ENCODE results near the gene NLN. TPM values are rescaled to one million over a fixed set of nuclear protein-coding genes. Genes with fewer than 3 reads are reported as not detected.
"Not testable (repeated sequence)": the region's sequence is repeated elsewhere in the genome, so short reads cannot be mapped to it uniquely, and the experiment has no call there.

NLN gene
- 10 to 100 TPM in 1 of 5 experiments, 1 to 10 TPM in 4; 3.5 to 11.9 (median 4.1) TPM for total RNA-seq
- 1 to 10 TPM; 2.5 to 3.4 TPM for polyA plus RNA-seq
- 3.6 reads per million, percentile 19 among the genes with 10 or more reads in this experiment for total RNA-seq

DNA sequence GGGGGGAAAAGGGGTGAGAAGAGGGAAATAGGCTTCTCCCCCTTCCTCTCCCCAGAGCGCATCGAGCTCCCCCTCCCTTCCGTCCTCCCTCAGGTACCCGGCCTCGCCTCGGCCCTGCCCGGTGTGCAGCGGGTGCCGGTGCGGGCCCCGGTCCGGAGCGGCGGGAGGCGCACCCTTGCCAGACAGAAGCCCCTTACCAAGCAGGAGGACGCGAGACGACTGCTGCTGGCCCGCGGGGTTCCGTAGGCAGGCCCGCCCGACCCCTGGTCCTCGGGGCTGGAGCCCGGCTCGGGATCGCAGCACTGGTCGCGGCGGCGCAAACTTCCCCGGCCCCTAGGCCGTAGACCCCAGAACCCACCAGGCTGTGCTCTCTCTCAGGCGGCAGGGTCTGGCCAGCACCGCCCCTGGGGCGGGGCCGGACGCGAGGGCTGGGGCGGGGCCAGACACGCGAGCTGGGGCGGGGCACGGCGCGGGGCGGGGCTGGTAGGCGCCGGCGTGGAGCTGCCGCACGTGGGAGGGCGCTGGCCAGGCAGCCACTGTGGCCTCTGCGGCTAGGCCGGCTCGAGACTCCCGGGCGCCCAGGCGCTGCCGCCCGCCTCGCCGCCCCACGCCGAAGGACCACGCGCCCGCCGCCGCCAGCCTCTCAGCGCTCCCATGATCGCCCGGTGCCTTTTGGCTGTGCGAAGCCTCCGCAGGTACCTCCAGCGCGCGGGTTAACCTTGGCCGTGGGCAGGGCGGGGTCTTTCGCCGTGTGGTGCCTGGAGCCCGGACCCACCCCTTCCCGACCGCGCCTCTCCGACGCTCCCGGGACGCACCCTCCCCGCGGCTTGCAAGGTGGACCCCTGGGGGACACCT is at the start of gene NLN, which contains the start of gene SGTB:
Gene NLN (plus strand): TSS at position 486 of the 855 bp plus-strand sequence. CDS start 169 bp downstream, at position 655.
Gene SGTB (minus strand): TSS at position 390 of the 855 bp plus-strand sequence. CDS start 1,302 bp downstream, outside the sequence.
- intact Hi-C loops (cut with micrococcal nuclease): loop anchor here (1.0 to 10.0 kb wide), 16 partner anchors 39 to 1483 kb away; partner anchors contain the start of genes ADAMTS6 (in 2 of the 2), CENPK (in 2 of the 2), PPWD1 (in 2 of the 2) and SREK1 (in 2 of the 2)

GRCh38 chr5:65672796-65673195 is 49.2 kb upstream of the NLN start:
- no peak overlapping the region for H3K4me3 ChIP-seq (ENCODE audit: low read length)
- peaks cover 11 to 62% (median 26%) of the 10 kb centered on the region in 5 donors for H3K36me3 Mint-ChIP-seq
- H3K27ac Mint-ChIP-seq: peak overlapping the region in 4 of 9 donors; percentile 8 to 67 (median 25)
- intact Hi-C loops (cut with micrococcal nuclease): no loop called here
- no peaks in the 10 kb centered on the region for H3K27me3 Mint-ChIP-seq
- no peaks in the 10 kb centered on the region for H3K27me3 ChIP-seq (ENCODE audit: control insufficient read depth in 2 of 2, insufficient read depth in 2 of 2, low read length in 2 of 2)
- H3K4me3 Mint-ChIP-seq: no peak overlapping the region
- no peaks in the 10 kb centered on the region for H3K4me1 ChIP-seq (ENCODE audit: control insufficient read depth in 2 of 2, insufficient read depth in 2 of 2, low read length in 2 of 2)
- ChIA-PET CTCF (no interaction called here), POLR2A (no interaction called here)
- peaks cover 7 to 29% (median 24%) of the 10 kb centered on the region in 7 donors for H3K4me1 Mint-ChIP-seq
- DNase-seq (no peak), ATAC-seq (no peak)
- no peaks in the 10 kb centered on the region for H3K9me3 ChIP-seq (ENCODE audit: control insufficient read depth in 2 of 3, low read length in 3 of 3)
- H3K9me3 Mint-ChIP-seq: no peaks in the 10 kb centered on the region
- peaks cover 22 to 68% (median 27%) of the 10 kb centered on the region in 3 experiments for H3K36me3 ChIP-seq (ENCODE audit: control insufficient read depth in 2 of 3, insufficient read depth in 3 of 3, low read length in 3 of 3)
- H3K27ac ChIP-seq (ENCODE audit: low read depth, low read length): no peak overlapping the region

More for the DNA sequence above, at the start of gene NLN, which contains the start of gene SGTB:
- ChIA-PET CTCF (interaction anchor here (0.9 kb wide), 1 partner anchor 355 kb away, joined by 3 read pairs; no protein-coding TSS in a partner anchor), POLR2A (interaction anchor here (0.6 to 4.2 kb wide), 15 partner anchors 9 to 422 kb away, joined by 3 to 40 read pairs (median 6); partner anchors contain the start of genes CENPK, ERBIN, PPWD1 and SHLD3)
- H3K27ac Mint-ChIP-seq: peak within 1 kb of the TSS; percentile 74 to 91 (median 86)
- H3K4me1 Mint-ChIP-seq: peaks cover 9 to 36% (median 15%) of the 10 kb centered on the region in 7 donors
- ATAC-seq: peak; percentile 97
- Histone ChIP-seq H3K27ac (ENCODE audit: low read depth, low read length) (peak within 1 kb of the TSS; percentile 97), H3K9me3 (ENCODE audit: control insufficient read depth in 2 of 3, low read length in 3 of 3) (no peaks in the 10 kb centered on the region), H3K4me1 (ENCODE audit: control insufficient read depth in 2 of 2, insufficient read depth in 2 of 2, low read length in 2 of 2) (peaks cover 22 to 33% of the 10 kb centered on the region in 2 donors), H3K27me3 (ENCODE audit: control insufficient read depth in 2 of 2, insufficient read depth in 2 of 2, low read length in 2 of 2) (no peaks in the 10 kb centered on the region), H3K36me3 (ENCODE audit: control insufficient read depth in 2 of 3, insufficient read depth in 3 of 3, low read length in 3 of 3) (peaks cover 0 to 16% (median under 1%) of the 10 kb centered on the region in 3 experiments), H3K4me3 (ENCODE audit: low read length) (peak within 1 kb of the TSS; percentile 75)
- H3K27me3 Mint-ChIP-seq: no peaks in the 10 kb centered on the region
- peak within 1 kb of the TSS in 6 of 10 donors; percentile 85 to 97 (median 92) for H3K4me3 Mint-ChIP-seq
- no peaks in the 10 kb centered on the region for H3K9me3 Mint-ChIP-seq
- peaks cover 0 to 8% (median 0%) of the 10 kb centered on the region in 5 donors for H3K36me3 Mint-ChIP-seq
- peak; percentile 65 to 93 (median 83) for DNase-seq

- ATAC-seq: no peak
- Mint-ChIP-seq H3K9me3 (no peaks in the 10 kb centered on the region), H3K27me3 (no peaks in the 10 kb centered on the region), H3K4me1 (peaks cover 7 to 49% (median 39%) of the 10 kb centered on the region in 7 donors), H3K4me3 (no peak overlapping the region), H3K36me3 (peaks cover 13 to 77% (median 41%) of the 10 kb centered on the region in 5 donors), H3K27ac (peak overlapping the region in 8 of 9 donors; percentile 20 to 86 (median 62))
- Histone ChIP-seq H3K9me3 (ENCODE audit: control insufficient read depth in 2 of 3, low read length in 3 of 3) (no peaks in the 10 kb centered on the region), H3K4me1 (ENCODE audit: control insufficient read depth in 2 of 2, insufficient read depth in 2 of 2, low read length in 2 of 2) (no peaks in the 10 kb centered on the region), H3K27me3 (ENCODE audit: control insufficient read depth in 2 of 2, insufficient read depth in 2 of 2, low read length in 2 of 2) (no peaks in the 10 kb centered on the region), H3K36me3 (ENCODE audit: control insufficient read depth in 2 of 3, insufficient read depth in 3 of 3, low read length in 3 of 3) (peaks cover 20 to 60% (median 22%) of the 10 kb centered on the region in 3 experiments), H3K4me3 (ENCODE audit: low read length) (no peak overlapping the region), H3K27ac (ENCODE audit: low read depth, low read length) (no peak overlapping the region)
- ChIA-PET CTCF (no interaction called here), POLR2A (interaction anchor here (0.8 kb wide), 1 partner anchor 13 kb away, joined by 3 read pairs; no protein-coding TSS in a partner anchor)
- DNase-seq: no peak
- intact Hi-C loops (cut with micrococcal nuclease): no loop called here
These were observed 47.3 kb upstream of the NLN start for GRCh38 chr5:65674749-65675148.

- H3K36me3 Mint-ChIP-seq: peaks cover 10 to 79% (median 49%) of the 10 kb centered on the region in 5 donors
- intact Hi-C loops (cut with micrococcal nuclease): loop anchor here in 1 of 2 donors (2.0 kb wide), 1 partner anchor 45 kb away; no protein-coding TSS in a partner anchor
- H3K9me3 ChIP-seq (ENCODE audit: control insufficient read depth in 2 of 3, low read length in 3 of 3); H3K9me3 Mint-ChIP-seq; CTCF ChIA-PET; H3K27ac ChIP-seq (ENCODE audit: low read depth, low read length); H3K27me3 ChIP-seq (ENCODE audit: control insufficient read depth in 2 of 2, insufficient read depth in 2 of 2, low read length in 2 of 2); H3K27me3 Mint-ChIP-seq; H3K4me1 ChIP-seq (ENCODE audit: control insufficient read depth in 2 of 2, insufficient read depth in 2 of 2, low read length in 2 of 2); DNase-seq; H3K4me3 ChIP-seq (ENCODE audit: low read length): not testable (repeated sequence)
- peak overlapping the region in 8 of 9 donors; percentile 38 to 92 (median 86) for H3K27ac Mint-ChIP-seq
- peaks cover 11 to 62% (median 51%) of the 10 kb centered on the region in 7 donors for H3K4me1 Mint-ChIP-seq
- peak; percentile 40 for ATAC-seq
- POLR2A ChIA-PET: interaction anchor here (1.2 kb wide), 1 partner anchor 52 kb away, joined by 3 read pairs; the partner anchor contains the start of gene TRIM23
- peak overlapping the region in 8 of 10 donors; percentile 10 to 65 (median 37) for H3K4me3 Mint-ChIP-seq
- peaks cover 13 to 54% (median 22%) of the 10 kb centered on the region in 3 experiments for H3K36me3 ChIP-seq (ENCODE audit: control insufficient read depth in 2 of 3, insufficient read depth in 3 of 3, low read length in 3 of 3)
These were observed 45.9 kb upstream of the NLN start for GRCh38 chr5:65676056-65676455.

GRCh38 chr5:65682148-65682547 is 39.9 kb upstream of the NLN start:
- H3K36me3 Mint-ChIP-seq: peaks cover 37 to 80% (median 65%) of the 10 kb centered on the region in 5 donors
- peaks cover 0 to 1% (median 0%) of the 10 kb centered on the region in 11 donors for H3K9me3 Mint-ChIP-seq
- Histone ChIP-seq H3K27me3 (ENCODE audit: control insufficient read depth in 2 of 2, insufficient read depth in 2 of 2, low read length in 2 of 2) (no peaks in the 10 kb centered on the region), H3K9me3 (ENCODE audit: control insufficient read depth in 2 of 3, low read length in 3 of 3) (no peaks in the 10 kb centered on the region), H3K27ac (ENCODE audit: low read depth, low read length) (no peak overlapping the region), H3K36me3 (ENCODE audit: control insufficient read depth in 2 of 3, insufficient read depth in 3 of 3, low read length in 3 of 3) (peaks cover 0 to 61% (median 19%) of the 10 kb centered on the region in 3 experiments), H3K4me3 (ENCODE audit: low read length) (no peak overlapping the region), H3K4me1 (ENCODE audit: control insufficient read depth in 2 of 2, insufficient read depth in 2 of 2, low read length in 2 of 2) (no peaks in the 10 kb centered on the region)
- peak overlapping the region in 5 of 9 donors; percentile 4 to 76 (median 44) for H3K27ac Mint-ChIP-seq
- no peak for DNase-seq
- no peak overlapping the region for H3K4me3 Mint-ChIP-seq
- no peaks in the 10 kb centered on the region for H3K27me3 Mint-ChIP-seq
- ChIA-PET CTCF (no interaction called here), POLR2A (interaction anchor here (0.8 kb wide), 1 partner anchor 59 kb away, joined by 3 read pairs; no protein-coding TSS in a partner anchor)
- no peak for ATAC-seq
- intact Hi-C loops (cut with micrococcal nuclease): no loop called here
- H3K4me1 Mint-ChIP-seq: peaks cover 4 to 67% (median 56%) of the 10 kb centered on the region in 7 donors

- H3K4me3 Mint-ChIP-seq: peak overlapping the region in 1 of 10 donors; percentile 50
- intact Hi-C loops (cut with micrococcal nuclease): no loop called here
- POLR2A ChIA-PET: no interaction called here
- Histone ChIP-seq H3K4me1 (ENCODE audit: control insufficient read depth in 2 of 2, insufficient read depth in 2 of 2, low read length in 2 of 2) (no peaks in the 10 kb centered on the region), H3K27me3 (ENCODE audit: control insufficient read depth in 2 of 2, insufficient read depth in 2 of 2, low read length in 2 of 2) (no peaks in the 10 kb centered on the region), H3K36me3 (ENCODE audit: control insufficient read depth in 2 of 3, insufficient read depth in 3 of 3, low read length in 3 of 3) (peaks cover 0 to 59% (median 4%) of the 10 kb centered on the region in 3 experiments), H3K9me3 (ENCODE audit: control insufficient read depth in 2 of 3, low read length in 3 of 3) (no peaks in the 10 kb centered on the region), H3K27ac (ENCODE audit: low read depth, low read length) (no peak overlapping the region), H3K4me3 (ENCODE audit: low read length) (no peak overlapping the region)
- H3K27ac Mint-ChIP-seq: peak overlapping the region in 4 of 9 donors; percentile 13 to 52 (median 31)
- DNase-seq (no peak), ATAC-seq (no peak)
- no peaks in the 10 kb centered on the region for H3K9me3 Mint-ChIP-seq
- no peaks in the 10 kb centered on the region for H3K27me3 Mint-ChIP-seq
- H3K36me3 Mint-ChIP-seq: peaks cover 6 to 35% (median 27%) of the 10 kb centered on the region in 5 donors
- H3K4me1 Mint-ChIP-seq: peaks cover 0 to 24% (median 17%) of the 10 kb centered on the region in 7 donors
- CTCF ChIA-PET: no interaction called here
These were observed 28.9 kb upstream of the NLN start for GRCh38 chr5:65693121-65693520.
